HG03439 (cell line): ENCODE measurements around the gene CDK3.

ENCODE experiments used
- ATAC-seq: cut with Tn5 transposase; IDR thresholded peaks from one replicate; pipeline ENCODE4 v1.9.1; 2021; ENCODE audit warnings: mild to moderate bottlenecking, moderate library complexity; ENCODE audit not compliant: unreplicated experiment

Gene CDK3

GRCh38 chr17:76013377-76013932 lies 12.8 kb downstream of the CDK3 start:
- no peak for ATAC-seq

GRCh38 chr17:76014100-76014924 lies 13.7 kb downstream of the CDK3 start:
- no peak for ATAC-seq

- no peak for ATAC-seq
These were observed 14.2 kb downstream of the CDK3 start for GRCh38 chr17:76014925-76015261.

- no peak for ATAC-seq
These were observed 17.1 kb downstream of the CDK3 start for GRCh38 chr17:76017481-76018339.

- ATAC-seq, result no peak
These were observed 17.7 kb downstream of the CDK3 start for GRCh38 chr17:76018340-76018680.

GRCh38 chr17:76018801-76019200 lies 18.1 kb downstream of the CDK3 start:
- no peak for ATAC-seq

- ATAC-seq, result no peak
These were observed 19.3 kb downstream of the CDK3 start for GRCh38 chr17:76019833-76020467.

- no peak for ATAC-seq
These were observed 21.6 kb downstream of the CDK3 start for GRCh38 chr17:76022285-76022684.

- ATAC-seq, result no peak
These were observed 22.6 kb downstream of the CDK3 start for GRCh38 chr17:76022973-76023899.

GRCh38 chr17:76023900-76024237 lies 23.2 kb downstream of the CDK3 start:
- no peak for ATAC-seq

GRCh38 chr17:76024353-76024752 lies 23.7 kb downstream of the CDK3 start:
- ATAC-seq, result no peak

- ATAC-seq, result no peak
These were observed 24.6 kb downstream of the CDK3 start for GRCh38 chr17:76025294-76025693.

GRCh38 chr17:76026714-76027158 lies 26.1 kb downstream of the CDK3 start:
- no peak for ATAC-seq

GRCh38 chr17:76027159-76027839 lies 26.6 kb downstream of the CDK3 start, which contains the start of gene EVPL:
Gene EVPL, minus strand, starts transcription at chr17:76027306. Its CDS starts 108 bp downstream, at chr17:76027198.
- ATAC-seq, result no peak

- no peak for ATAC-seq
These were observed 31.6 kb downstream of the CDK3 start for GRCh38 chr17:76032073-76032779.

GRCh38 chr17:76032780-76033108 lies 32.1 kb downstream of the CDK3 start:
- no peak for ATAC-seq

GRCh38 chr17:76033139-76033538 lies 32.5 kb downstream of the CDK3 start:
- ATAC-seq, result no peak

GRCh38 chr17:76034428-76035350 lies 34.0 kb downstream of the CDK3 start:
- ATAC-seq, result no peak
